Stomach (tissue), 9 donors: ENCODE results near the gene CCDC32. TPM values are rescaled to one million over a fixed set of nuclear protein-coding genes. Genes with fewer than 3 reads are reported as not detected.
A peak's percentile ranks its signal among the peaks of the same experiment; 100 is the strongest.

Experiments
- DNase-seq, 2 donors: peaks; one replicate each; pipeline versions ENCODE4 v3.0.0 to v3.0.0-alpha.2; 2013 to 2019
- H3K27ac ChIP-seq, 5 donors: fragments of 200-600 bp in 4 of 5; sonication (generic) in 4 of 5; one replicate each; pipeline ENCODE4 v1.5.1; 2013 to 2019; ENCODE audit warnings: mild to moderate bottlenecking in 1 of 5, moderate library complexity in 1 of 5
- H3K27me3 ChIP-seq, 3 donors: fragments of 200-600 bp; sonication (generic); one replicate each; pipeline ENCODE4 v1.5.1; 2017 to 2019; ENCODE audit warnings: mixed run types in 1 of 3
- H3K36me3 ChIP-seq, 4 donors: fragments of 200-600 bp; sonication (generic); 1 replicate in 3 of 4; 2 replicates in 1 of 4; pipeline ENCODE4 v1.5.1; 2016 to 2019
- H3K4me1 ChIP-seq, 4 donors: fragments of 200-600 bp; sonication (generic); one replicate each; pipeline ENCODE4 v1.5.1; 2016 to 2019
- H3K4me3 ChIP-seq, 4 donors: fragments of 200-600 bp; sonication (generic) in 3 of 4; one replicate each; pipeline ENCODE4 v1.5.1; 2016 to 2019; ENCODE audit warnings: mild to moderate bottlenecking in 1 of 4
- H3K9me3 ChIP-seq, 4 donors: fragments of 200-600 bp; sonication (generic); one replicate each; pipeline ENCODE4 v1.5.1; 2016 to 2019
- CTCF ChIP-seq, 7 experiments: fragments of 450-650 bp in 4 of 7; fragments of 200-600 bp in 3 of 7; sonication (generic) in 3 of 7; IDR thresholded peaks; one replicate each; pipeline ENCODE4 v1.5.1; 2016 to 2019; ENCODE audit warnings: antibody characterized with exemption in 7 of 7, control low read depth in 2 of 7, mild to moderate bottlenecking in 1 of 7
- EP300 ChIP-seq: sonication (generic); formaldehyde crosslinking; IDR thresholded peaks from one replicate; pipeline ENCODE4 v1.6.1; 2017; ENCODE audit warnings: antibody characterized with exemption
- POLR2A ChIP-seq, 4 donors: fragments of 450-650 bp; IDR thresholded peaks; one replicate each; pipeline ENCODE4 v1.6.1; 2016; ENCODE audit warnings: antibody characterized with exemption in 4 of 4, control low read depth in 2 of 4, mild to moderate bottlenecking in 1 of 4, moderate library complexity in 1 of 4
- POLR2AphosphoS5 ChIP-seq, 3 donors: sonication (generic); formaldehyde crosslinking; IDR thresholded peaks; one replicate each; pipeline ENCODE4 v1.6.1; 2016; ENCODE audit warnings: antibody characterized with exemption in 3 of 3
- WGBS, 5 donors: extraction: QIAGEN DNeasy Blood & Tissue Kit in 3 of 5; methylation state at CpG; one replicate each; pipeline versions ENCODE4 v1.1.5 to v1.1.7; 2013 to 2018; 5-methylcytosine and 5-hydroxymethylcytosine counted together
- intact Hi-C: fragments of 100-400 bp; cut with DNase I; formaldehyde crosslinking; loops from one replicate; pipeline ENCODE4 v1.15.1; 2023; ENCODE audit warnings: low total_unique reads
- polyA plus RNA-seq, 3 donors: library from polyadenylated mRNA; stranded (reverse); fragments of 200-250 nt; gene quantifications; one replicate each; pipeline ENCODE4 v1.2.3, GENCODE V29; 2013
- total RNA-seq, 5 donors: library from RNA; depleted of rRNA; stranded (reverse); fragments of >200 nt; gene quantifications; one replicate each; pipeline versions ENCODE4 v1.1.0 to v1.2.3, GENCODE V29; 2014 to 2016
- donor health status: healthy with polysubstance abuse.
- donor health status: Bipolar disorder and iron deficiency.
- donor health status: healthy.

CCDC32 gene
- total and polyA plus RNA-seq, 8 donors = 12.3 to 65.7 (median 30.5) TPM

- no peak overlapping the region for H3K27ac ChIP-seq
- H3K36me3 ChIP-seq = no peaks in the 10 kb centered on the region
- H3K4me1 ChIP-seq = peaks cover 8 to 25% (median 20%) of the 10 kb centered on the region in 4 donors
- H3K4me3 ChIP-seq = no peak overlapping the region
- H3K27me3 ChIP-seq = peaks cover 0 to 11% (median 0%) of the 10 kb centered on the region in 3 donors
- WGBS, 5 donors = 37 to 50% (median 44%) methylated on average over 5 of the region's 5 CpGs
- no peak for DNase-seq
- TF ChIP-seq EP300 (no peak), CTCF (IDR thresholded peaks at IDR 0.05) (no peak), POLR2AphosphoS5 (IDR thresholded peaks at IDR 0.05) (no peak), POLR2A (IDR thresholded peaks at IDR 0.05) (no peak)
- no peaks in the 10 kb centered on the region for H3K9me3 ChIP-seq
- intact Hi-C loops = no loop called here
Measured at GRCh38 chr15:40595773-40596172, 30.9 kb upstream of the CCDC32 start.

GRCh38 chr15:40595219-40595618 lies 30.4 kb upstream of the CCDC32 start:
- Histone ChIP-seq H3K36me3 (no peaks in the 10 kb centered on the region), H3K9me3 (no peaks in the 10 kb centered on the region), H3K27ac (no peak overlapping the region), H3K4me1 (peaks cover 8 to 29% (median 20%) of the 10 kb centered on the region in 4 donors), H3K4me3 (peak overlapping the region in 3 of 4 donors; percentile 61 to 86 (median 63)), H3K27me3 (peaks cover 0 to 11% (median 0%) of the 10 kb centered on the region in 3 donors)
- TF ChIP-seq POLR2AphosphoS5 (IDR thresholded peaks at IDR 0.05) (no peak), CTCF (IDR thresholded peaks at IDR 0.05) (no peak), POLR2A (IDR thresholded peaks at IDR 0.05) (no peak), EP300 (no peak)
- DNase-seq = no peak
- intact Hi-C loops = no loop called here
- 38 to 45% (median 42%) methylated on average over 5 of the region's 5 CpGs for WGBS, 5 donors

GRCh38 chr15:40594429-40594836 lies 29.6 kb upstream of the CCDC32 start:
- peaks cover 8 to 36% (median 22%) of the 10 kb centered on the region in 4 donors for H3K4me1 ChIP-seq
- H3K27me3 ChIP-seq = peaks cover 0 to 11% (median 0%) of the 10 kb centered on the region in 3 donors
- H3K36me3 ChIP-seq = no peaks in the 10 kb centered on the region
- no peak for TF ChIP-seq EP300
- TF ChIP-seq POLR2AphosphoS5 (IDR thresholded peaks at IDR 0.05) = no peak
- no peak for TF ChIP-seq POLR2A (IDR thresholded peaks at IDR 0.05)
- peak in 1 of 7 experiments; percentile 10 for TF ChIP-seq CTCF (IDR thresholded peaks at IDR 0.05)
- H3K9me3 ChIP-seq = no peaks in the 10 kb centered on the region
- peak overlapping the region; percentile 83 to 95 (median 91) for H3K27ac ChIP-seq
- peak in 1 of 2 donors; percentile 83 for DNase-seq
- 0 to 1% (median 0%) methylated on average over 20 to 31 of the region's 31 CpGs for WGBS, 5 donors
- H3K4me3 ChIP-seq = peak overlapping the region; percentile 52 to 86 (median 62)
- intact Hi-C loops = no loop called here

GRCh38 chr15:40593588-40594428 lies 29.0 kb upstream of the CCDC32 start, which contains the start of gene KNL1:
KNL1 (plus strand) TSS chr15:40594249; CDS start chr15:40602932, 8,683 bp downstream.
- Histone ChIP-seq H3K9me3 (no peaks in the 10 kb centered on the region), H3K27me3 (peaks cover 0 to 11% (median 0%) of the 10 kb centered on the region in 3 donors), H3K4me1 (peaks cover 8 to 36% (median 22%) of the 10 kb centered on the region in 4 donors), H3K36me3 (no peaks in the 10 kb centered on the region), H3K4me3 (peak within 1 kb of the TSS; percentile 52 to 86 (median 62)), H3K27ac (peak within 1 kb of the TSS; percentile 83 to 95 (median 91))
- 1 to 3% (median 2%) methylated on average over 36 to 41 of the region's 41 CpGs for WGBS, 5 donors
- peak; percentile 92 to 98 for DNase-seq
- intact Hi-C loops = no loop called here
- peak in 2 of 3 donors; percentile 76 to 93 for TF ChIP-seq POLR2AphosphoS5 (IDR thresholded peaks at IDR 0.05)
- TF ChIP-seq POLR2A (IDR thresholded peaks at IDR 0.05) = no peak
